SK-N-SH treated with all-trans-retinoic acid at 6 μM for 48 hours (cell line): ENCODE data around the gene NR2F2.

Source experiments
- BACH2 ChIP-seq: fragments of 250-450 bp; sonication (Bioruptor Pico); IDR thresholded peaks from 2 replicates; pipeline ENCODE4 v1.9.0; 2021; ENCODE audit warnings: mild to moderate bottlenecking, borderline replicate concordance
- ISL1 ChIP-seq: fragments of 250-450 bp; sonication (Bioruptor Pico); IDR thresholded peaks from 2 replicates; pipeline ENCODE4 v2.1.2; 2022; ENCODE audit warnings: mild to moderate bottlenecking, moderate library complexity
- PPARA ChIP-seq: fragments of 250-450 bp; sonication (Bioruptor Pico); IDR thresholded peaks from 2 replicates; pipeline ENCODE4 v1.5.0; 2020; ENCODE audit warnings: mild to moderate bottlenecking, borderline replicate concordance
- RARB ChIP-seq: fragments of 250-450 bp; sonication (Bioruptor Pico); IDR thresholded peaks from 2 replicates; pipeline ENCODE4 v1.8.0; 2021; ENCODE audit warnings: mild to moderate bottlenecking, moderate library complexity
- TOX ChIP-seq: fragments of 250-450 bp; sonication (Bioruptor Pico); IDR thresholded peaks from 2 replicates; pipeline ENCODE4 v1.8.0; 2021; ENCODE audit warnings: mild to moderate bottlenecking, moderate library complexity, borderline replicate concordance
- ZC3H10 ChIP-seq: fragments of 250-450 bp; sonication (Bioruptor Pico); IDR thresholded peaks from 2 replicates; pipeline ENCODE4 v1.5.1; 2021; ENCODE audit warnings: mild to moderate bottlenecking, moderate library complexity
- ZFP3 ChIP-seq: fragments of 250-450 bp; sonication (Bioruptor Pico); IDR thresholded peaks from 2 replicates; pipeline ENCODE4 v1.5.0; 2020; ENCODE audit warnings: mild to moderate bottlenecking, moderate library complexity
- ZFP30 ChIP-seq: fragments of 450-650 bp; formaldehyde crosslinking; IDR thresholded peaks from 2 replicates; pipeline ENCODE4 v1.5.0; 2022; ENCODE audit warnings: mild to moderate bottlenecking, moderate library complexity
- TF ChIP-seq, protein P1 (sequence below): fragments of 250-450 bp; sonication (Bioruptor Pico); IDR thresholded peaks from 2 replicates; pipeline ENCODE4 v1.8.0; 2020; ENCODE audit warnings: mild to moderate bottlenecking, moderate library complexity, borderline replicate concordance

DNA sequence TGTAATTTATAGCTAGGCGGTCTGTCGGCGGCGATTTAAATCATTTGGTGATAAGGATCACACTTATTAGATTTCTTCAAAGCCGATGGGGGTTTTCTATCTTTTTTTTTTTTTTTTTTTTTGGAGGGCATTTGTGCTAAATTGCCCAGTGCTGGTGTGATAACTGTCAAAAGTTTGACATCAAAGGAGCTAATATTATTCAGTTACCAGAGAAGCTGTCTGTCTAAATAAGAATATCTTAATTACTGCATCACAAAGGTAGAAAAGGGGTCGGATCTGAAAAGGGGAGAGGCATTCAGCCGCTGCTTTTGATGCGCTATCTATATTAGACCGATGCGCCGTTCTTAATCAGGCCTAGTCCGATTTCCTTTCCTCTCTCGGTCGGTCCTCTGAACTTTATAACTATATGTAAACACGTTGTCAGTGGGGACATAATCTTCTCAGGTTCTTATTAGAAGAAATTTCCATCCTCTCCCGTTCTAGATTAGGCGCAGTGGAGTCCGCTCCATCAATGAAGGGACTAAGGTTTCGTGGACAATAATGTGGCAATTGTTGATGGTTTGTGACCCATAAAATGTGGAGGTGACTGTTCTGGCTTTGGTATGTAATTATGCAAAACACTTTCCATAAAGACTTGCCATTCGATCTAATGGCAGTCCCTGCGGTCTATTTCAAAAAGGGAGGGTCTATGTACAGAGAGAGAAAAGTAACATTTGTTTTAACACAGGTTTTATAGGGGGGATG is 31.7 kb downstream of the NR2F2 start:
- TF ChIP-seq ISL1 (CRISPR knock-in tag) (no peak), ZFP30 (CRISPR knock-in tag) (no peak), ZFP3 (CRISPR knock-in tag) (no peak), TOX (CRISPR knock-in tag) (no peak), ZC3H10 (CRISPR knock-in tag) (no peak), PPARA (CRISPR knock-in tag) (no peak), BACH2 (CRISPR knock-in tag) (no peak), RARB (CRISPR knock-in tag) (no peak)
- TF ChIP-seq, protein P1, sequence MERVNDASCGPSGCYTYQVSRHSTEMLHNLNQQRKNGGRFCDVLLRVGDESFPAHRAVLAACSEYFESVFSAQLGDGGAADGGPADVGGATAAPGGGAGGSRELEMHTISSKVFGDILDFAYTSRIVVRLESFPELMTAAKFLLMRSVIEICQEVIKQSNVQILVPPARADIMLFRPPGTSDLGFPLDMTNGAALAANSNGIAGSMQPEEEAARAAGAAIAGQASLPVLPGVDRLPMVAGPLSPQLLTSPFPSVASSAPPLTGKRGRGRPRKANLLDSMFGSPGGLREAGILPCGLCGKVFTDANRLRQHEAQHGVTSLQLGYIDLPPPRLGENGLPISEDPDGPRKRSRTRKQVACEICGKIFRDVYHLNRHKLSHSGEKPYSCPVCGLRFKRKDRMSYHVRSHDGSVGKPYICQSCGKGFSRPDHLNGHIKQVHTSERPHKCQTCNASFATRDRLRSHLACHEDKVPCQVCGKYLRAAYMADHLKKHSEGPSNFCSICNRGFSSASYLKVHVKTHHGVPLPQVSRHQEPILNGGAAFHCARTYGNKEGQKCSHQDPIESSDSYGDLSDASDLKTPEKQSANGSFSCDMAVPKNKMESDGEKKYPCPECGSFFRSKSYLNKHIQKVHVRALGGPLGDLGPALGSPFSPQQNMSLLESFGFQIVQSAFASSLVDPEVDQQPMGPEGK (CRISPR knock-in tag): no peak
